Raji (cell line): ENCODE data around the gene ZNF831.

Experiments used
- POLR2A ChIP-seq: IDR thresholded peaks from 2 replicates; pipeline ENCODE4 v1.6.1; 2011; ENCODE audit warnings: low read depth, low read length, control low read depth; ENCODE audit not compliant: insufficient read depth

ZNF831 gene

GRCh38 chr20:59300333-59301081, 136.9 kb downstream of the ZNF831 start, which contains the start of gene EDN3:
Gene EDN3 (plus strand): TSS chr20:59300611. CDS start chr20:59300813, 202 bp downstream.
- TF ChIP-seq POLR2A = no peak

- TF ChIP-seq POLR2A = no peak
Measured at GRCh38 chr20:59301343-59302007, 137.9 kb downstream of the ZNF831 start.

GRCh38 chr20:59305908-59306655, 142.5 kb downstream of the ZNF831 start:
- TF ChIP-seq POLR2A = no peak

GRCh38 chr20:59307270-59307669, 143.6 kb downstream of the ZNF831 start:
- no peak for TF ChIP-seq POLR2A
